GM12892 (cell line): ENCODE measurements around the gene PRSS21.

Experiments
- POLR2A ChIP-seq: IDR thresholded peaks from 2 replicates; pipeline ENCODE4 v1.6.1; 2011; ENCODE audit warnings: low read depth, low read length, control low read depth
- POLR2AphosphoS5 ChIP-seq: IDR thresholded peaks from 2 replicates; pipeline ENCODE4 v1.6.1; 2011; ENCODE audit warnings: low read depth, low read length, control low read depth
- TAF1 ChIP-seq: IDR thresholded peaks from 2 replicates; pipeline ENCODE4 v1.6.1; 2011; ENCODE audit warnings: low read depth, mild to moderate bottlenecking, control low read depth, low read length, borderline replicate concordance

- TF ChIP-seq POLR2A (peak; percentile 49), POLR2AphosphoS5 (peak; percentile 76), TAF1 (no peak)
Observed at GRCh38 chr16:2771496-2772402, 45.3 kb upstream of the PRSS21 start.
